IgD-negative memory B cell (primary cell): ENCODE results near the gene RGPD5. TPM values are rescaled to one million over a fixed set of nuclear protein-coding genes. Genes with fewer than 3 reads are reported as not detected.

ENCODE experiments used
- polyA plus RNA-seq: library from polyadenylated mRNA; unstranded; fragments of 300-500 nt; fragmentation: Illumina TruSeq; gene quantifications from one replicate; pipeline ENCODE4 v1.2.3, GENCODE V29; 2021

RGPD5 gene
- polyA plus RNA-seq, 1 donor from 2014 or later: 3.2 TPM

Other genes with a start within 250 kb of the RGPD5 start
- 0.71 TPM for gene SEPTIN10, start 180.3 kb upstream of the RGPD5 start, polyA plus RNA-seq
- gene SOWAHC, start 179.9 kb upstream of the RGPD5 start, polyA plus RNA-seq: not detected
- gene LIMS3, start 104.4 kb downstream of the RGPD5 start, polyA plus RNA-seq: 0.85 TPM